GM21515 (cell line): Measurements from ENCODE around the gene MYLK.

Source experiments
- ATAC-seq: cut with Tn5 transposase; IDR thresholded peaks from one replicate; pipeline ENCODE4 v1.9.1; 2021; ENCODE audit not compliant: unreplicated experiment

MYLK gene

GRCh38 chr3:123821920-123822319 is 62.2 kb downstream of the MYLK start:
- ATAC-seq: no peak

DNA sequence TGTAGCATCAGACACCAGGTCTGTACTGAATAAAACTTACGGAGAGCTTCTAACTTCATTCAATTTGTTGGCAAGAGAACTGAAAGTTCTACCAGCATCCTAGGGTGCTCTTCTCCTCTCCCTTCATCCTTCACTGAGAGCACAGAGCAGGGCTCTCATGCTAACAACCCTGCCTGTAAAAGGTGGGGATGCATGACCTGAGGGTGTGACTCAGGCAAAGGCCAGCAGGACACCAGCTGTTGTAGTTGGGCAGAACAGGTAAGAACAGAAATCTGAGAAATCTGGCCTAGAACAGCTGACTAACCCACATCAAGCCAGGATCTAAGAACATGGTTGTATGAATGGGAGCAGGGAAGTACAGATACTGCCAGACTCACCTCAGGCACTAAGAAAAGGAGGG is 64.2 kb downstream of the MYLK start:
- ATAC-seq: no peak

- ATAC-seq: no peak
Measured at GRCh38 chr3:123818921-123819429, 65.2 kb downstream of the MYLK start.

GRCh38 chr3:123818324-123818920 is 65.7 kb downstream of the MYLK start:
- no peak for ATAC-seq

- ATAC-seq: no peak
Measured at GRCh38 chr3:123817413-123817812, 66.7 kb downstream of the MYLK start.

GRCh38 chr3:123816673-123817207 is 67.4 kb downstream of the MYLK start:
- no peak for ATAC-seq

DNA sequence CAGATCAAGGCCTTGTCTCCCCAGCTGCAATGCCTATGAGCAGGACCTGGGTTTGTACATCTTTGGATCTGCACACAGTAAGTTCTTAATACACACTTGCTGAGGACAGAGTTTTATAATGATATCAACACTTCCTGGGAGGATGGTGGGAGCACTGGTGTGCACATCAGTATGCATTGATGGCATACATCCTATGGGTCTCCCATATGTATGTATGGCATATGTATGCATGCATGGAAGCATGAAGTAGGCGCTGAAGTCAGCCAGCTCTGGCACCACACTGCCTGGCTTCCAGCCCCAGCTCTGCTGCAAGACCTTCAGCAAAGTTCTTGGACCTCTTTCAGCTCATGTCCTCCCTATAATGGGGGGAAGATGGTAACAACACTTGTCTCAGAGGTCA is 68.2 kb downstream of the MYLK start:
- no peak for ATAC-seq

- ATAC-seq: no peak
Measured at GRCh38 chr3:123813876-123814275, 70.3 kb downstream of the MYLK start.

DNA sequence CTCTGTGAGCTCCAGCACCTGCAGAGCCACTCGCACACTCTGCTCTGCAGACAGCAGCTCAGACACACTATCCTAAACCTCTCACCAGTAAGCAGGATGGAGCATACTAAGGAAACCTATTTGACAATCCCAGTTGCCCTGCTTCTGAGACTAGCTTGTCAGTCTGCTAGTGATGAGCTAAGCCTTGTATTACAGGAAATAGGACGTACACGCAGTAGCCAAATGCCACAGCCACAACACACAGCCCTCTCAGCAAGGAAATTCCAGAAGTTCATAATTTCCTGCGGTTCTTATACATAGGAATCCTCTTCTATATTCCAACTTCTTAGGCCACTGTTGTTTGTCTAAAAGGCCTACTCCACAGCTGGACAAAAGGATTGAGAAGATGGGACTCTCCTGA is 74.5 kb downstream of the MYLK start:
- no peak for ATAC-seq

DNA sequence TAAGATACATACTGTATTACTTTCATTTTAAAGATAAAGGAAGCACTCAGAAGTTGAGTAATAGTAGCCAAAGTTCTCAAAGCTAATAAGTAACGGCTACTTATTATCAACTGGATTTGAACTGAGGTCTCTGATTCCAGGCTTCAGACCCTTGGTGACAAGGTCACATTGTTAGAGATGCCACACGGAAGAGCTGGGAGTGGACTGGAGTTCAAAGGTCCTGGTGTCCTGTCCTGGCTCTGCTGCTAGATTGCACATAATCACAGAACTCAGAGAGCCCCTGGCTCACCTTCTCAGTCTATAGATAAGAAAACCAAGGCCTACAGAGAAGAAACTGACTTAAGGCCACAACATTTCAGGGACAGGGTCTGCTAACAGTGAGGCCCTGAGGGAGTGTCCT is 75.3 kb downstream of the MYLK start:
- ATAC-seq: no peak

DNA sequence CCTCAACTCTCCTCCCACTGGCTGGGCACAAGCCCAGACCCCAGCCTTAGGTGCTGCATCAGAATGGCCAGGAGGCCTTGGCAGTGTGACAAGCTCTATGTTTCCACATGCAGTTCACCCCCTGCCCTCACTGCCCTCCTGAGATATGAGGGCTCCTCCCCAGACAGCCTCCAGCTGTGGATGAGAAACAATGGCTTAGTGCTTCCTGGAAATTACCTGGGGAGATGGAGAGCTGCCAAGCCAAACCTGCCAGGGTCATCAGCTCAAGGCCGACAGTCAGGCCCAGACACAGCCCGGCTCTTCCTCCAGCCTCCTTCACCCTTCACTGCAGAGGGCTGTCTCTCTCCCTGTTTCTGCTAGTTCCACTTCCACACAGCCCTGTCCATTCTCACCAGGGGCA is 76.3 kb downstream of the MYLK start:
- no peak for ATAC-seq

GRCh38 chr3:123805504-123805903 is 78.6 kb downstream of the MYLK start:
- ATAC-seq: no peak

GRCh38 chr3:123805101-123805500 is 79.0 kb downstream of the MYLK start:
- ATAC-seq: no peak

DNA sequence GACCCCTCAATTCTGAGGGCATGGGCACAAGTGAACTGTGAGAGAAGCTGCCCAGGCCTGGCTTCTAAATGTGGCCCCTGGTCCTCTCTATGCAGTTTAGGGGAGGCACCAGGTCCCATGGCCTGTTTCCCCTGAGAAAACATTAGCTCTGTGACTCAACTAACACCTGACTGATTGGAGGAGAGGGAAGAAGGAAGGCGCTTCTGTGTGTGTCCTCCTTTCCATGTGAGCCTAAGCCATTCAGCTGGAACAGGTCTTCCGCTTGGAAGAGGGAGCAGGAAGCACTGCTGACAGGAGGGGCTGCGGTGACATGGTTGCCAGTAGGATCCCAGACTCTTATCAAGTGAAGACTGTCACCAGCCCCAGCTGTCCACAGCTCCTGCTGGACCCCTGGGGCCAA is 79.5 kb downstream of the MYLK start:
- no peak for ATAC-seq

DNA sequence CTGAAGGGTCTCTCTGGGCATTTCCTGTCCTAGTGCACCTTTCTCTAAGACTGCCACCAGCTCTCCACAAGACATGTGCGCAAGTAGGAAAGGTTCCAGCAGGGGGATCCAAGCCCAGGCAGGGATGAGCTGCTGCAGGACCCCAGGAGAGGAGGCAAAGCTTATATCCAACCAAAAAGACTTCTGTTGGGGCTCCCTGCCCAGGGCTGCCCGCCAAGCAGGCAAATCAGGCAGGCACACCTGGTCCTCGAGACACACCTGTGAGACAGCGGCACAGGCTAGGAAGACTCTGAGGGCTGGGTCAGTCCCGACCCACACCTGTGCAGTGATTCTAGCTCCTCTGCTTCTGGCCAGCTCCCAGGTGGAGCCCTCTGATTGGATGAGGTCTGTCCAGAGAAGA is 80.6 kb downstream of the MYLK start:
- no peak for ATAC-seq

- ATAC-seq: no peak
Measured at GRCh38 chr3:123802007-123802625, 82.0 kb downstream of the MYLK start.

- no peak for ATAC-seq
Measured at GRCh38 chr3:123801474-123801873, 82.7 kb downstream of the MYLK start.

GRCh38 chr3:123800362-123800682 is 83.8 kb downstream of the MYLK start:
- no peak for ATAC-seq

- ATAC-seq: no peak
Measured at GRCh38 chr3:123799544-123800361, 84.4 kb downstream of the MYLK start.

GRCh38 chr3:123798550-123798949 is 85.6 kb downstream of the MYLK start:
- ATAC-seq: no peak

DNA sequence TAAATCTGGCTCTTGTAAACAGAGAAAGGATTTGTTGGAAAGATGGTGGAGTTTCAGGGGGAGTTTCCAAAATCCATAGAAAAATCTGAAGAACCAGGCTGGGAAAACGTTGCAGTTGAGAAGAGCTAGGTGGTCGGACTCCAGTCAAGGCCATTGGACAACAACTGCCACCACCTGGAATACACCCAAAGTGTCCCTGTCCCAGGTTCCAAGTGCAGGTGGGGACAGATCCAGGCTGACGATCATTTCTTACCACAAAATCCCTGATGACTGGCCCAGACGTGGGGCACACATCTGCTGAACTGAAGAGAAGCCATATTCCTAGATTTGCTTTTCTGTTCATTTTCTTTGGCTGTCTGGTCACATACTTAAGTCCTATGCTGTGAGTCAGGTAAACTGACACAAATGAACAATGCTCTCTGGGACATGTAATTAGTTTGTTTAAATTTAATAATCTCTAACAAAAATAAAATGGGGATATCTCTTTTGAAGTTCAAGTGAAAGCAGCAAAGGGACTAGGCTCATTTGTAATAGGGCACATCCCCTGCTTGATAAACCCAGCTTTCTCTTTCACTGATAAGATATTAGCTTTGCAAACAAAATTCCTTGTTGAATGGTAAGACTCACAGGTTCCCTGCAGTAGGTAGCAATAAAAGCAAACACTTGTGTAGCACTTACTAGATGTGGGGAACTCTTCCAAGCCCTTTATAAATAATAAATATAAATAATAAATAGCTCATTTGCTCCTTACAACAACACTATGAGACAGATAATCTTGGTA is 88.5 kb downstream of the MYLK start:
- no peak for ATAC-seq
